ENCODE data around the gene HBP1.

DNA sequence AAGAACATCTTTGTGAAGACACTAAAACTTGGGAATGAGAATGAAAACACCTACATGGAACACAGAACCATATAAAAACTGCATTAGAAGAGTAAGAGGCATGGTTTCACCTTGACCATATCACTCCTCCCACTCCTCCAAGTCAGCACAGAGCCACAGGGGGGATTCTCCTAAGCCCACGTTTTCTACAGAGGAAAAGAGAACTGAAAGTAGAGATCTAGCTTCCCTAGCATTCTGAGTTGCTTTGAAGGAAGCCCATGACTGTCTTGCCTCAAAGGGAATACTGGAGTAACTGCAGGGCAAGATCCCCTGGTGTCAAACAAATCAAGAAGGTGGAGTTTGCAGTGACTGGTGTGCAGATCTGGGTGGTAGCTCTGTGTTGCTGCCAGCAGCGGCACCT, 43.9 kb downstream of the HBP1 start:
- TF ChIP-seq ETS1 (IDR thresholded peaks at IDR 0.05) (no peak), CTCF (conservative IDR thresholded peaks at IDR 0.05; ENCODE audit: low read depth in 2 of 2) (no peak), ZNF114 (CRISPR knock-in tag; IDR thresholded peaks at IDR 0.05) (no peak), EZH2 (IDR thresholded peaks at IDR 0.05; ENCODE audit: low read depth, unreplicated experiment) (no peak), CREB1 (CRISPR knock-in tag; IDR thresholded peaks at IDR 0.05; ENCODE audit: low read depth) (no peak), REST (IDR thresholded peaks at IDR 0.05; ENCODE audit: unreplicated experiment) (no peak)
